ENCODE measurements around the gene TCEAL3. TPM values are rescaled to one million over a fixed set of nuclear protein-coding genes. Genes with fewer than 3 reads are reported as not detected.

Gene TCEAL3
- total and polyA plus RNA-seq, 2 of the 8 experiments (the other 6 are each of a cell fraction or from before 2014, with no cell fraction given) = 4.4 to 12.0 TPM

GRCh38 chrX:103614999-103615398, 7.2 kb downstream of the TCEAL3 start:
- Histone ChIP-seq H3K9me3 (ENCODE audit: insufficient read depth in 2 of 2, low read depth in 1 of 2, low read length in 1 of 2) (no peaks in the 10 kb centered on the region), H3K4me3 (ENCODE audit: extremely low read depth in 1 of 4, insufficient read depth in 2 of 4, low read depth in 3 of 4, low read length in 4 of 4) (no peak overlapping the region), H3K14ac (ENCODE audit: insufficient read length) (no peak overlapping the region), H3K79me1 (ENCODE audit: low read depth, low read length) (no peaks in the 10 kb centered on the region), H3K4me2 (ENCODE audit: insufficient read depth in 1 of 2, low read depth in 2 of 2, low read length in 2 of 2) (no peak overlapping the region), H3K23me2 (ENCODE audit: low read depth, low read length) (no peaks in the 10 kb centered on the region), H3K27ac (ENCODE audit: low read depth, low read length) (no peak overlapping the region), H3K27me3 (replicated peaks in 1 of 4; ENCODE audit: control insufficient read depth in 3 of 4, extremely low read depth in 1 of 4, insufficient read depth in 3 of 4, low read length in 3 of 4) (no peaks in the 10 kb centered on the region), H2AFZ (ENCODE audit: low read length) (no peak overlapping the region), H4K5ac (ENCODE audit: insufficient read length, low read depth, low read length) (no peak overlapping the region), H2BK15ac (ENCODE audit: low read length) (no peak overlapping the region), H3K36me3 (ENCODE audit: control insufficient read depth in 2 of 4, insufficient read depth in 4 of 4, low read length in 3 of 4) (no peaks in the 10 kb centered on the region; a peak in 1 of 8 replicates), H3K9ac (replicated peaks in 1 of 4; ENCODE audit: extremely low read depth in 1 of 4, low read depth in 3 of 4, low read length in 3 of 4) (no peak overlapping the region), H3K4me1 (replicated peaks in 1 of 4; ENCODE audit: control insufficient read depth in 3 of 4, insufficient read depth in 4 of 4, low read length in 3 of 4) (no peaks in the 10 kb centered on the region), H4K8ac (ENCODE audit: extremely low read depth, insufficient read depth, low read length) (no peak overlapping the region), H4K20me1 (replicated peaks in 1 of 2; ENCODE audit: control insufficient read depth in 1 of 2, insufficient read depth in 2 of 2, low read length in 2 of 2) (no peaks in the 10 kb centered on the region), H3K56ac (replicated peaks; ENCODE audit: insufficient read length, low read depth, low read length) (no peak overlapping the region), H2BK120ac (replicated peaks; ENCODE audit: low read depth, low read length) (no peak overlapping the region), H2BK5ac (ENCODE audit: low read depth, low read length) (no peak overlapping the region), H3K79me2 (ENCODE audit: control insufficient read depth in 1 of 2, insufficient read depth in 2 of 2, low read length in 2 of 2) (no peaks in the 10 kb centered on the region), H2BK20ac (ENCODE audit: low read length) (no peak overlapping the region), H3K4ac (replicated peaks; ENCODE audit: insufficient read length, low read depth, low read length) (no peak overlapping the region), H3K18ac (ENCODE audit: extremely low read depth, low read length) (no peak overlapping the region), H3K23ac (ENCODE audit: insufficient read length) (no peak overlapping the region), H2BK12ac (ENCODE audit: low read depth, low read length) (no peak overlapping the region), H4K91ac (replicated peaks; ENCODE audit: insufficient read length, low read length) (no peak overlapping the region), H2AK5ac (ENCODE audit: low read depth, low read length) (no peak overlapping the region)
- DNase-seq (ENCODE audit: low read depth in 1 of 2, low spot score in 2 of 2) = no peak
- POLR2A ChIA-PET (ENCODE audit: partially characterized antibody) = interaction anchor here (0.6 kb wide), 1 partner anchor 161 kb away, joined by 3 read pairs; no protein-coding TSS in a partner anchor
- CTCF ChIA-PET (ENCODE audit: partially characterized antibody) = no interaction called here
- 91% methylated on average over 1 of the region's 1 CpG; no CpG with 5 or more reads in 1 of the 2 experiments for WGBS, 2 experiments (ENCODE audit: extremely low coverage in 1 of 2, insufficient coverage in 1 of 2, insufficient read length in 1 of 2, insufficient replicate concordance in 2 of 2, low coverage in 1 of 2, low lambda C conversion rate in 2 of 2, missing lambda C conversion rate in 1 of 2)
- no peak for FAIRE-seq
- TF ChIP-seq RBBP5 (IDR thresholded peaks at IDR 0.05; ENCODE audit: borderline replicate concordance, low read depth, low read length) (no peak), CREB1 (IDR thresholded peaks at IDR 0.05) (no peak), GTF2F1 (IDR thresholded peaks at IDR 0.05; ENCODE audit: borderline replicate concordance, low read depth, low read length) (no peak), HDAC2 (IDR thresholded peaks at IDR 0.05; ENCODE audit: borderline replicate concordance in 1 of 2, low read depth in 2 of 2, low read length in 2 of 2) (no peak), USF2 (IDR thresholded peaks at IDR 0.05; ENCODE audit: low read length) (no peak), SP4 (IDR thresholded peaks at IDR 0.05; ENCODE audit: low read length) (no peak), HDAC6 (IDR thresholded peaks at IDR 0.05; ENCODE audit: low read depth, low read length) (no peak), NRF1 (IDR thresholded peaks at IDR 0.05; ENCODE audit: low read depth, low read length) (no peak), SIRT6 (IDR thresholded peaks at IDR 0.05; ENCODE audit: low read length) (no peak), POLR2AphosphoS5 (IDR thresholded peaks at IDR 0.05; ENCODE audit: low read depth, low read length) (no peak), CBX5 (IDR thresholded peaks at IDR 0.05; ENCODE audit: low read depth, low read length) (no peak), SRF (IDR thresholded peaks at IDR 0.05; ENCODE audit: low read depth, low read length) (no peak), TEAD4 (IDR thresholded peaks at IDR 0.05; ENCODE audit: low read depth, low read length) (no peak), BRCA1 (IDR thresholded peaks at IDR 0.05; ENCODE audit: low read depth, low read length) (no peak), TAF1 (IDR thresholded peaks at IDR 0.05; ENCODE audit: low read depth, low read length) (no peak)
